Stimulated activated CD8-positive, alpha-beta memory T cell treated with anti-CD3 and anti-CD28 coated beads, Interleukin-4, amount 100 ng/mL, for 48 hours (primary cell): ENCODE results near the gene PCBD2.
"Not testable (repeated sequence)": the region's sequence is repeated elsewhere in the genome, so short reads cannot be mapped to it uniquely, and the experiment has no call there.

Experiments
- DNase-seq: peaks from one replicate; pipeline ENCODE4 v3.0.0-alpha.2; 2020

PCBD2 gene

GRCh38 chr5:134910752-134911151, 5.8 kb downstream of the PCBD2 start:
- DNase-seq = not testable (repeated sequence)

- DNase-seq = no peak
Measured at GRCh38 chr5:134911285-134912206, 6.6 kb downstream of the PCBD2 start.

- DNase-seq = no peak
Measured at GRCh38 chr5:134913254-134913653, 8.3 kb downstream of the PCBD2 start.

- no peak for DNase-seq
Measured at GRCh38 chr5:134913795-134914194, 8.9 kb downstream of the PCBD2 start.

- no peak for DNase-seq
Measured at GRCh38 chr5:134917070-134917815, 12.3 kb downstream of the PCBD2 start.

GRCh38 chr5:134918861-134919260, 13.9 kb downstream of the PCBD2 start:
- DNase-seq = no peak

- DNase-seq = no peak
Measured at GRCh38 chr5:134920848-134921575, 16.1 kb downstream of the PCBD2 start.

GRCh38 chr5:134932508-134932907, 27.6 kb downstream of the PCBD2 start:
- DNase-seq = no peak

- DNase-seq = no peak
Measured at GRCh38 chr5:134934202-134934601, 29.3 kb downstream of the PCBD2 start.

GRCh38 chr5:134935711-134936602, 31.0 kb downstream of the PCBD2 start:
- DNase-seq = no peak

- no peak for DNase-seq
Measured at GRCh38 chr5:134937526-134937925, 32.6 kb downstream of the PCBD2 start.

- DNase-seq = no peak
Measured at GRCh38 chr5:134938030-134938429, 33.1 kb downstream of the PCBD2 start.

GRCh38 chr5:134939500-134939899, 34.6 kb downstream of the PCBD2 start:
- no peak for DNase-seq

- DNase-seq = no peak
Measured at GRCh38 chr5:134943547-134943946, 38.6 kb downstream of the PCBD2 start.

- no peak for DNase-seq
Measured at GRCh38 chr5:134944630-134945029, 39.7 kb downstream of the PCBD2 start.

- DNase-seq = no peak
Measured at GRCh38 chr5:134945041-134945440, 40.1 kb downstream of the PCBD2 start.

- DNase-seq = no peak
Measured at GRCh38 chr5:134948911-134949310, 44.0 kb downstream of the PCBD2 start.

- no peak for DNase-seq
Measured at GRCh38 chr5:134949316-134949715, 44.4 kb downstream of the PCBD2 start.

- no peak for DNase-seq
Measured at GRCh38 chr5:134957920-134958608, 53.1 kb downstream of the PCBD2 start.

GRCh38 chr5:134958755-134959154, 53.8 kb downstream of the PCBD2 start:
- DNase-seq = no peak

- DNase-seq = no peak
Measured at GRCh38 chr5:134963098-134963497, 58.2 kb downstream of the PCBD2 start.
